Measurements from ENCODE around the gene TMEM219. TPM values are rescaled to one million over a fixed set of nuclear protein-coding genes. Genes with fewer than 3 reads are reported as not detected.

The TMEM219 gene
- total RNA-seq, 4 donors from 2014 or later: 48.1 to 120 (median 60.2) TPM

GRCh38 chr16:29975811-29976511, 14.1 kb downstream of the TMEM219 start:
- intact Hi-C loops (cut with DNase I; ENCODE audit: low total_unique reads): loop anchor here (5.0 kb wide), 1 partner anchor 164 kb away; the partner anchor contains the start of gene PRRT2
- no peaks in the 10 kb centered on the region for H3K27me3 ChIP-seq
- H3K9me3 ChIP-seq: no peaks in the 10 kb centered on the region
- ATAC-seq: no peak
- in situ Hi-C loops (cut with MboI; ENCODE audit: low sequenced_read_pairs in 4 of 4): loop anchor here in 1 of 4 donors (10.0 kb wide), 1 partner anchor 51 kb away; the partner anchor contains the start of gene KCTD13
- H3K27ac ChIP-seq: peak overlapping the region; percentile 94 to 100 (median 98)
- DNase-seq: no peak
- peaks cover 0 to 30% of the 10 kb centered on the region in 2 donors for H3K36me3 ChIP-seq
- no peak for TF ChIP-seq CTCF (IDR thresholded peaks at IDR 0.05 in 4 of 5, conservative IDR thresholded peaks at IDR 0.05 in 1 of 5)
- H3K4me3 ChIP-seq: peak overlapping the region; percentile 90 to 99 (median 94)
- H3K4me1 ChIP-seq: peaks cover 26 to 28% of the 10 kb centered on the region in 2 donors

- H3K4me1 ChIP-seq: peaks cover 26 to 28% of the 10 kb centered on the region in 2 donors
- no peaks in the 10 kb centered on the region for H3K9me3 ChIP-seq
- intact Hi-C loops (cut with DNase I; ENCODE audit: low total_unique reads): loop anchor here (5.0 kb wide), 1 partner anchor 165 kb away; the partner anchor contains the start of gene PRRT2
- H3K4me3 ChIP-seq: peak overlapping the region; percentile 90 to 99 (median 94)
- H3K27ac ChIP-seq: peak overlapping the region in 3 of 4 donors; percentile 94 to 100 (median 98)
- H3K36me3 ChIP-seq: peaks cover 0 to 43% of the 10 kb centered on the region in 2 donors
- in situ Hi-C loops (cut with MboI; ENCODE audit: low sequenced_read_pairs in 4 of 4): loop anchor here in 1 of 4 donors (10.0 kb wide), 1 partner anchor 52 kb away; the partner anchor contains the start of gene KCTD13
- H3K27me3 ChIP-seq: no peaks in the 10 kb centered on the region
- DNase-seq: no peak
- no peak for TF ChIP-seq POLR2A (IDR thresholded peaks at IDR 0.05)
- TF ChIP-seq CTCF (IDR thresholded peaks at IDR 0.05 in 4 of 5, conservative IDR thresholded peaks at IDR 0.05 in 1 of 5): no peak
- ATAC-seq: no peak
These were observed 15.4 kb downstream of the TMEM219 start for GRCh38 chr16:29977063-29977825.

DNA sequence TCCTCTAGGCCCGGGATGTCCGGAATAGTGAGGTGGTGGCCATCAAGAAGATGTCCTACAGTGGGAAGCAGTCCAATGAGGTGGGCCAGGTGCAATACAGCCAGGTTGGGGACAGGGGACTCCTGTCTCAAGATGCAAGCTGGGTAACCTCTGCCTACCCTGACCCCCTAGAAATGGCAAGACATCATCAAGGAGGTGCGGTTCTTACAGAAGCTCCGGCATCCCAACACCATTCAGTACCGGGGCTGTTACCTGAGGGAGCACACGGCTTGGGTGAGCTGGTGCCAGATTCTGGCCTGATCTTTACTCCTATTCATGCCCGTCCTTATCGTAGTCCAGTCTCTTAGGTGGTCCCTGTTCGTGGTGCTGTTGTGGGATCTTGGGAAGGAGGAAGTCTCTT, 16.2 kb downstream of the TMEM219 start:
- ATAC-seq: no peak
- intact Hi-C loops (cut with DNase I; ENCODE audit: low total_unique reads) (loop anchor here (5.0 kb wide), 1 partner anchor 166 kb away; the partner anchor contains the start of gene PRRT2), in situ Hi-C loops (cut with MboI; ENCODE audit: low sequenced_read_pairs in 4 of 4) (loop anchor here in 1 of 4 donors (10.0 kb wide), 1 partner anchor 53 kb away; the partner anchor contains the start of gene KCTD13)
- no peak for DNase-seq
- H3K4me3 ChIP-seq: peak overlapping the region in 1 of 4 donors; percentile 97
- no peaks in the 10 kb centered on the region for H3K9me3 ChIP-seq
- peaks cover 0 to 52% of the 10 kb centered on the region in 2 donors for H3K36me3 ChIP-seq
- peaks cover 26% of the 10 kb centered on the region in 2 donors for H3K4me1 ChIP-seq
- H3K27ac ChIP-seq: peak overlapping the region; percentile 13 to 100 (median 96)
- no peaks in the 10 kb centered on the region for H3K27me3 ChIP-seq
- TF ChIP-seq CTCF (IDR thresholded peaks at IDR 0.05 in 4 of 5, conservative IDR thresholded peaks at IDR 0.05 in 1 of 5) (no peak), POLR2A (IDR thresholded peaks at IDR 0.05) (no peak)

DNA sequence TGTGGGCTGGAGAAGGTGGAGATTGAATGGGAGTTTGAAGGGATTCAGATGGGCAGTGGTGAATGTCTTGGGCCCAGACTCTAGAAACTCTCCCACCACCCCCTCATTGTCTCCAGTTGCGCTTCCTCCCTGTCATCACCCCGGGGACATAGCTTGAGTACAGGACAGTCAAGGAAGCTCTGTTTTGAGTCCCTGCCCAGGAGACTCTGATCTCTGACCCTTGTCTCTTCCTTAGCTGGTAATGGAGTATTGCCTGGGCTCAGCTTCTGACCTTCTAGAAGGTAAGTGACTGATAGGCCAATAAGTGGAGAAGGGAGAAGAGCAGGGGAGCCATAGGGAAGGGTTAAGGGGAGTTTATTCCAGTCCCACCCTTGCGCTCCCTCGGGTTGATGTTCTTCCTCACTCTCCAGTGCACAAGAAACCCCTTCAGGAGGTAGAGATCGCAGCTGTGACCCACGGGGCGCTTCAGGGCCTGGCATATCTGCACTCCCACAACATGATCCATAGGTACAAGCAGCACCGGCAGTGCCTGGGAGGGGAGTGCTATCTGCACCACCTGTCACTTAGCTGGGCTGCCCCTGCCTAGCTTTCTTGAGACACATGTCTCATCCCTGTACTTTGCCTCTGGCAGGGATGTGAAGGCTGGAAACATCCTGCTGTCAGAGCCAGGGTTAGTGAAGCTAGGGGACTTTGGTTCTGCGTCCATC, 16.8 kb downstream of the TMEM219 start:
- no peak for DNase-seq
- H3K36me3 ChIP-seq: peaks cover 0 to 58% of the 10 kb centered on the region in 2 donors
- TF ChIP-seq CTCF (IDR thresholded peaks at IDR 0.05 in 4 of 5, conservative IDR thresholded peaks at IDR 0.05 in 1 of 5) (no peak), POLR2A (IDR thresholded peaks at IDR 0.05) (no peak)
- ATAC-seq: no peak
- H3K27me3 ChIP-seq: no peaks in the 10 kb centered on the region
- H3K27ac ChIP-seq: peak overlapping the region; percentile 13 to 100 (median 96)
- H3K4me3 ChIP-seq: no peak overlapping the region
- in situ Hi-C loops (cut with MboI; ENCODE audit: low sequenced_read_pairs in 4 of 4): loop anchor here in 1 of 4 donors (10.0 kb wide), 1 partner anchor 54 kb away; the partner anchor contains the start of gene KCTD13
- no peaks in the 10 kb centered on the region for H3K9me3 ChIP-seq
- H3K4me1 ChIP-seq: peaks cover 23 to 26% of the 10 kb centered on the region in 2 donors
- intact Hi-C loops (cut with DNase I; ENCODE audit: low total_unique reads): loop anchor here (5.0 kb wide), 1 partner anchor 166 kb away; the partner anchor contains the start of gene PRRT2
